Endothelial cell of umbilical vein (primary cell): ENCODE data around the gene SNAPIN. TPM values are rescaled to one million over a fixed set of nuclear protein-coding genes. Genes with fewer than 3 reads are reported as not detected.

ENCODE experiments used
- BruUV-seq: library from RNA; stranded (reverse); fragments of 400-500 nt; replicated peaks from 2 replicates; lab custom pipeline; 2021; lab: Mats Ljungman, UMichigan
- CTCF ChIA-PET: fragments of 300-600, 350-600 bp; sonication (Branson Sonifier 250); formaldehyde crosslinking; loops from one replicate; lab custom pipeline; 2021; ENCODE audit warnings: antibody characterized with exemption, inconsistent platforms; lab: Charles Lee
- POLR2A ChIA-PET: fragments of 300-600, 350-600 bp; sonication (Branson Sonifier 250); formaldehyde crosslinking; loops from one replicate; lab custom pipeline; 2021; ENCODE audit warnings: antibody characterized with exemption, inconsistent platforms; lab: Charles Lee
- DNase-seq: peaks from one replicate; pipeline ENCODE4 v3.0.0-alpha.2; 2011; ENCODE audit warnings: low read depth, low spot score
- FAIRE-seq: peaks from 2 replicates; lab custom pipeline; 2011; peaks lifted over from hg19 to GRCh38; lab: Jason Lieb, UNC
- H2AFZ ChIP-seq: 2 replicates; pipeline ENCODE4 v1.6.0; 2012; ENCODE audit warnings: low read depth, low read length, control low read depth, inconsistent platforms
- H3K27ac ChIP-seq: 2 replicates; pipeline ENCODE4 v1.5.1; 2011; ENCODE audit warnings: low read depth, mild to moderate bottlenecking, control low read depth, low read length, moderate library complexity; ENCODE audit not compliant: insufficient read depth
- H3K27me3 ChIP-seq, 2 experiments: 2 replicates each; pipeline versions ENCODE4 v1.6.0 to v1.6.1; 2011; ENCODE audit warnings: low read length in 2 of 2, mixed read lengths in 1 of 2; ENCODE audit not compliant: control insufficient read depth in 2 of 2, insufficient read depth in 2 of 2
- H3K36me3 ChIP-seq, 2 experiments: 2 replicates in 1 of 2; 3 replicates in 1 of 2; pipeline ENCODE4 v1.5.1; 2011; ENCODE audit warnings: low read length in 2 of 2, mild to moderate bottlenecking in 1 of 2, moderate library complexity in 1 of 2; ENCODE audit not compliant: control insufficient read depth in 2 of 2, insufficient read depth in 2 of 2; ENCODE audit errors: extremely low read depth in 1 of 2
- H3K4me1 ChIP-seq: 3 replicates; pipeline ENCODE4 v1.5.1; 2011; ENCODE audit warnings: mild to moderate bottlenecking, low read length; ENCODE audit not compliant: control insufficient read depth, insufficient read depth; ENCODE audit errors: extremely low read depth
- H3K4me2 ChIP-seq: 2 replicates; pipeline ENCODE4 v1.6.1; 2011; ENCODE audit warnings: low read length, control low read depth, mixed read lengths; ENCODE audit not compliant: insufficient read depth
- H3K4me3 ChIP-seq, 3 experiments: fragments of 200-600 bp in 1 of 3; sonication (generic), shearing (Covaris generic) in 1 of 3; replicated peaks in 1 of 3; 2 replicates each; pipeline ENCODE4 v1.5.1; 2011 to 2016; ENCODE audit warnings: control low read depth in 3 of 3, low read length in 3 of 3, mild to moderate bottlenecking in 2 of 3, inconsistent platforms in 1 of 3, low read depth in 1 of 3, moderate library complexity in 1 of 3; ENCODE audit not compliant: insufficient read depth in 1 of 3
- H3K79me2 ChIP-seq: 2 replicates; pipeline ENCODE4 v1.6.0; 2012; ENCODE audit warnings: low read length, inconsistent platforms; ENCODE audit not compliant: control insufficient read depth, insufficient read depth
- H3K9ac ChIP-seq: replicated peaks from 2 replicates; pipeline ENCODE3; 2011; ENCODE audit warnings: low read length, control low read depth; ENCODE audit not compliant: insufficient read depth; ENCODE audit errors: extremely low read depth
- H3K9me1 ChIP-seq: replicated peaks from 3 replicates; pipeline ENCODE4 v1.6.0; 2011; ENCODE audit warnings: mild to moderate bottlenecking, low read length; ENCODE audit not compliant: control insufficient read depth, insufficient read depth; ENCODE audit errors: extremely low read depth
- H3K9me3 ChIP-seq: replicated peaks from 2 replicates; pipeline ENCODE4 v1.5.1; 2012; ENCODE audit warnings: low read length, inconsistent platforms; ENCODE audit not compliant: control insufficient read depth, insufficient read depth
- H4K20me1 ChIP-seq: replicated peaks from 2 replicates; pipeline ENCODE3; 2011; ENCODE audit warnings: mild to moderate bottlenecking, low read length; ENCODE audit not compliant: control insufficient read depth, insufficient read depth; ENCODE audit errors: extremely low read depth
- EZH2 ChIP-seq: IDR thresholded peaks from 2 replicates; pipeline ENCODE4 v1.6.1; 2012; ENCODE audit warnings: borderline replicate concordance, low read depth, mild to moderate bottlenecking, moderate library complexity, low read length, inconsistent platforms; ENCODE audit not compliant: severe bottlenecking
- FOS ChIP-seq: IDR thresholded peaks from 2 replicates; pipeline ENCODE4 v1.6.1; 2011; ENCODE audit warnings: mild to moderate bottlenecking, low read length, moderate library complexity, borderline replicate concordance; ENCODE audit not compliant: insufficient read depth
- GATA2 ChIP-seq: IDR thresholded peaks from 2 replicates; pipeline ENCODE4 v1.7.0; 2011; ENCODE audit warnings: low read depth, mild to moderate bottlenecking, moderate library complexity, mixed read lengths, low read length; ENCODE audit not compliant: insufficient read length, insufficient read depth
- JUN ChIP-seq: IDR thresholded peaks from 2 replicates; pipeline ENCODE4 v1.6.1; 2011; ENCODE audit warnings: borderline replicate concordance, low read depth; ENCODE audit not compliant: insufficient read length, insufficient read depth
- MYC ChIP-seq: IDR thresholded peaks from one replicate; pipeline ENCODE4 v1.6.1; 2011; ENCODE audit warnings: mild to moderate bottlenecking, low read depth, low read length
- POLR2A ChIP-seq: IDR thresholded peaks from 2 replicates; pipeline ENCODE4 v1.6.1; 2012; ENCODE audit warnings: low read depth, mild to moderate bottlenecking, control low read depth, low read length
- POLR2AphosphoS5 ChIP-seq: IDR thresholded peaks from 2 replicates; pipeline ENCODE4 v1.6.1; 2012; ENCODE audit warnings: low read depth, mild to moderate bottlenecking, control low read depth, low read length, moderate library complexity; ENCODE audit not compliant: insufficient read depth
- dilution Hi-C: fragments of 300-500 bp; cut with MboI; formaldehyde crosslinking; loops from one replicate; pipeline ENCODE4 v1.15.0; 2019; ENCODE audit warnings: low sequenced_read_pairs; ENCODE audit not compliant: extremely low pct_ligation_motif_present
- intact Hi-C: fragments of 100-400 bp; cut with micrococcal nuclease; formaldehyde crosslinking; loops from one replicate; pipeline ENCODE4 v1.10.0; 2022
- polyA plus RNA-seq, 4 experiments: library from polyadenylated mRNA; depleted of rRNA in 3 of 4; stranded (reverse) in 3 of 4; unstranded in 1 of 4; fragments of >200 nt; gene quantifications; 2 replicates each; pipeline versions ENCODE4 v1.2.1 to v1.2.3, GENCODE V29; 2011 to 2012; ENCODE audit warnings: missing spikeins in 1 of 4
- total RNA-seq: library from RNA; stranded (reverse); gene quantifications from 2 replicates; pipeline ENCODE4 v1.2.3, GENCODE V29; 2021
- TF ChIP-seq, protein P1 (sequence below), 2 donors: IDR thresholded peaks; 1 replicate in 1 of 2; 2 replicates in 1 of 2; pipeline ENCODE4 v1.5.1; 2011; ENCODE audit warnings: low read length in 2 of 2, mild to moderate bottlenecking in 2 of 2, moderate library complexity in 2 of 2, control low read depth in 1 of 2, inconsistent platforms in 1 of 2, low read depth in 1 of 2; ENCODE audit not compliant: insufficient read depth in 1 of 2; ENCODE audit errors: extremely low read depth in 1 of 2
- TF ChIP-seq, protein P2 (sequence below): IDR thresholded peaks from 2 replicates; pipeline ENCODE4 v1.6.1; 2011; ENCODE audit not compliant: insufficient read depth, insufficient read length

Gene SNAPIN
- total and polyA plus RNA-seq, 2 donors (not counting 3 experiments of a cell fraction or from before 2014, with no cell fraction given): 36.8 to 55.1 TPM

DNA sequence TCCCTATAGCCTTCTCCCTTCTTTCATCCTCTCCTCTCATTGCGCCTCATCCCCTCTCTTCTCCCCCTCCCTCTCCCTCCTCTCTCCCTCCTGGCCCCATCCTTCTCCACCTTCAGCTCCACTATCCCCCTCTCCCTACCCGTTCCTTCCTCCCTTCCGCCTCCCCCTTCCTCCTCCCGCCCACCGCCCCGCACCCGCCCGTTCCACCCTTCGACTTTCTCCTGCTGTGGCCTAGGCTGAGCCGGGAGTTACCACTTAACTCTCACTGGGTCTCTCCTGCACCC, 21.6 kb downstream of the SNAPIN start:
- H3K36me3 ChIP-seq: peaks cover 0 to 7% of the 10 kb centered on the region in 2 experiments
- BruUV-seq: no TSS peak
- no peak overlapping the region for H3K27ac ChIP-seq
- H3K9me3 ChIP-seq: no peaks in the 10 kb centered on the region
- H2AFZ ChIP-seq: peak overlapping the region; percentile 87
- H3K9ac ChIP-seq: no peak overlapping the region
- intact Hi-C loops: no loop called here
- H3K4me3 ChIP-seq: peak overlapping the region in 1 of 3 experiments; percentile 44
- DNase-seq (no peak), FAIRE-seq (no peak)
- TF ChIP-seq EZH2: no peak
- H3K9me1 ChIP-seq: no peaks in the 10 kb centered on the region
- H3K79me2 ChIP-seq: no peaks in the 10 kb centered on the region
- H3K4me2 ChIP-seq: no peak overlapping the region
- dilution Hi-C loops: no loop called here
- ChIA-PET CTCF (interaction anchor here (1.0 to 7.0 kb wide), 7 partner anchors 33 to 307 kb away, joined by 4 to 83 read pairs (median 4); partner anchors contain the start of gene RAB13), POLR2A (no interaction called here)
- no peaks in the 10 kb centered on the region for H4K20me1 ChIP-seq
- H3K27me3 ChIP-seq: peaks cover 4 to 5% of the 10 kb centered on the region in 2 experiments
- peaks cover 11% of the 10 kb centered on the region for H3K4me1 ChIP-seq

DNA sequence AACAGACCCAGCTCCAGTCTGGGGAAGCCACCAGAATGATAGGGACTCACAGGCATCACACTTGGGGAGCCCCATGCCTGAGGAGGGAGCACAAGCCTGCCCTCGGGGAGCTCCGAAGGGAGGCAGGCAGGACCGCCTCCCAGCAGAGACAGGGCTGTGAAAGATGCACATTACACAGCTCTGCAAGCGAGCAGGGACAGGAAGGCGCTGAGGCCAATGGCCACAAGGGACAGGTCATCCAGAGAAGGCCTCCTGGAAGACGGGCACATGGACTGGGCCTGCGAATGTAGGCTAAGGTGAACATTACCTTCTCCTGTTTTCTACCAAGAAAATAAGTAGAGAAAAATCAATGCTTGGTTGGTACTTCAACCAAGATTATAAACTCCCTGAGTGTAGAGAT, 24.2 kb downstream of the SNAPIN start:
- H4K20me1 ChIP-seq: no peaks in the 10 kb centered on the region
- H3K36me3 ChIP-seq: peaks cover 0 to 9% of the 10 kb centered on the region in 2 experiments
- H3K9me1 ChIP-seq: no peaks in the 10 kb centered on the region
- no peak overlapping the region for H3K27ac ChIP-seq
- H3K4me2 ChIP-seq: no peak overlapping the region
- no peak overlapping the region for H3K9ac ChIP-seq
- H3K27me3 ChIP-seq: peaks cover 4 to 5% of the 10 kb centered on the region in 2 experiments
- H3K9me3 ChIP-seq: no peaks in the 10 kb centered on the region
- no peak for FAIRE-seq
- ChIA-PET CTCF (interaction anchor here (0.5 to 1.4 kb wide), 2 partner anchors 90 to 243 kb away, joined by 3 to 4 read pairs; no protein-coding TSS in a partner anchor), POLR2A (no interaction called here)
- no peak overlapping the region for H2AFZ ChIP-seq
- peaks cover 11% of the 10 kb centered on the region for H3K4me1 ChIP-seq
- dilution Hi-C loops: no loop called here
- TF ChIP-seq, protein P1, sequence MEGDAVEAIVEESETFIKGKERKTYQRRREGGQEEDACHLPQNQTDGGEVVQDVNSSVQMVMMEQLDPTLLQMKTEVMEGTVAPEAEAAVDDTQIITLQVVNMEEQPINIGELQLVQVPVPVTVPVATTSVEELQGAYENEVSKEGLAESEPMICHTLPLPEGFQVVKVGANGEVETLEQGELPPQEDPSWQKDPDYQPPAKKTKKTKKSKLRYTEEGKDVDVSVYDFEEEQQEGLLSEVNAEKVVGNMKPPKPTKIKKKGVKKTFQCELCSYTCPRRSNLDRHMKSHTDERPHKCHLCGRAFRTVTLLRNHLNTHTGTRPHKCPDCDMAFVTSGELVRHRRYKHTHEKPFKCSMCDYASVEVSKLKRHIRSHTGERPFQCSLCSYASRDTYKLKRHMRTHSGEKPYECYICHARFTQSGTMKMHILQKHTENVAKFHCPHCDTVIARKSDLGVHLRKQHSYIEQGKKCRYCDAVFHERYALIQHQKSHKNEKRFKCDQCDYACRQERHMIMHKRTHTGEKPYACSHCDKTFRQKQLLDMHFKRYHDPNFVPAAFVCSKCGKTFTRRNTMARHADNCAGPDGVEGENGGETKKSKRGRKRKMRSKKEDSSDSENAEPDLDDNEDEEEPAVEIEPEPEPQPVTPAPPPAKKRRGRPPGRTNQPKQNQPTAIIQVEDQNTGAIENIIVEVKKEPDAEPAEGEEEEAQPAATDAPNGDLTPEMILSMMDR (IDR thresholded peaks at IDR 0.05; ENCODE audit: extremely low read depth in 1 of 2, insufficient read depth in 1 of 2, low read depth in 1 of 2, low read length in 2 of 2): no peak
- TF ChIP-seq, protein P2, sequence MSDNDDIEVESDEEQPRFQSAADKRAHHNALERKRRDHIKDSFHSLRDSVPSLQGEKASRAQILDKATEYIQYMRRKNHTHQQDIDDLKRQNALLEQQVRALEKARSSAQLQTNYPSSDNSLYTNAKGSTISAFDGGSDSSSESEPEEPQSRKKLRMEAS: no peak
- TF ChIP-seq GATA2 (no peak), JUN (no peak), FOS (no peak), POLR2AphosphoS5 (no peak), EZH2 (no peak), POLR2A (no peak), MYC (no peak)
- H3K79me2 ChIP-seq: no peaks in the 10 kb centered on the region
- H3K4me3 ChIP-seq: no peak overlapping the region
- no TSS peak for BruUV-seq
- DNase-seq: no peak
- intact Hi-C loops: no loop called here
